ENCODE data around the gene TAF1.

TAF1 gene

DNA sequence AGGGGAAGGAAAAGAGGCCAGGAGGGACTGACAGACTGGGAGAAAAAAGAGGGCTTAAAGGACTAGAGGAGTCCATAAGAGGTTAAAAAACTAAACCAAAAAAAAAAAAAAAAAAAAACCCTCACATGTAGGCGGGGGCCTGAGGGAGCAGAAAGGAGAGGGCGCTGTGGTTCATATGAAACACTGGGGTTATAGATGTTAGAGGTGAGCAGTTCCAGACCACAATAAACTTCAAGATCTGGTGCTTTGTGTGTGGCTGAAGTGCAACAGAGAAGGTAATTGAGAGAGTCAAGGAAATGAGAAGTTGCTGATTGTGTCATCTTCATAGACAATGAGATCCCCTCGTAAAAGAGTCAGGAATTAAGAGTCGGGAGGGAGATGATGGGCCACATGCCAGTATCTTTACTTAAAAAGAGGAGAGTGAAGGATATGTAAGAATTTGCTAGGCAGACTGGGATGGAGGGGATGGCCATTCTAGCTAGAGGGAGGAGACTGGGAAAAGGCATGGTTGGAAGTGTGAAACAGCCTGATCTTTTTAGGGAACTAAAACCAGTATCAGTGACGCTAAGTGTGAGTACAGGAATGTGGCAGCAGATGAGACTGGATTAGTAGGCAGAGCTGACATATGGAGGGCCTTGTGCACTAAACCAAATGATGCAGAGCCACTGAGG, 148.3 kb downstream of the TAF1 start:
- peak; percentile 42 to 51 for DNase-seq

DNA sequence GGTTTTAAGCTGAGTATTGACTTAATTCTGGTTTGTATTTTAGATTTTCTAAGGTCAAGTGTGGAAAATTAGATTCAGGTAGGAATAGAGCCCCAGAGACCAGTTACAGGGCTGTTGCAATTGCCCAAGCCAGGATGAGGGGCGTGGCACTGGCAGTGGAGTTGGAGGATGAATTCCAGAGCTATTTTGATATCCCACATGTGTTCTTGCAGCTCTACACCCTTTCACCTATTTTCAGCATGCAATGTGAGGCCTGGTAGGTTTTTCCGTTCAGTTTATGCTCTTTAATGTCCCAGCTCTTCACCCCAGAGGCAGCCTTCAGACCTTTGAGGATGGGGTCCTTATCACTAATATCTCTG, 148.9 kb downstream of the TAF1 start:
- no peak for DNase-seq
